ENCODE results near the gene CYP24A1.

GRCh38 chr20:54116550-54117235, 57.1 kb downstream of the CYP24A1 start:
- TF ChIP-seq POLR2A (IDR thresholded peaks at IDR 0.05) (no peak), CTCF (IDR thresholded peaks at IDR 0.05) (no peak)

Data from heart left ventricle (tissue), 13 donors.